ENCODE measurements around the gene PPP2R3B. TPM values are rescaled to one million over a fixed set of nuclear protein-coding genes. Genes with fewer than 3 reads are reported as not detected.
"Not testable (repeated sequence)": the region's sequence is repeated elsewhere in the genome, so short reads cannot be mapped to it uniquely, and the experiment has no call there.

Gene PPP2R3B
- total RNA-seq, 1 donor from 2014 or later: 28.2 TPM

- no peaks in the 10 kb centered on the region for H3K27me3 Mint-ChIP-seq (ENCODE audit: unreplicated experiment)
- peaks cover 7% of the 10 kb centered on the region for H3K4me1 Mint-ChIP-seq (ENCODE audit: unreplicated experiment)
- TF ChIP-seq, protein P1, sequence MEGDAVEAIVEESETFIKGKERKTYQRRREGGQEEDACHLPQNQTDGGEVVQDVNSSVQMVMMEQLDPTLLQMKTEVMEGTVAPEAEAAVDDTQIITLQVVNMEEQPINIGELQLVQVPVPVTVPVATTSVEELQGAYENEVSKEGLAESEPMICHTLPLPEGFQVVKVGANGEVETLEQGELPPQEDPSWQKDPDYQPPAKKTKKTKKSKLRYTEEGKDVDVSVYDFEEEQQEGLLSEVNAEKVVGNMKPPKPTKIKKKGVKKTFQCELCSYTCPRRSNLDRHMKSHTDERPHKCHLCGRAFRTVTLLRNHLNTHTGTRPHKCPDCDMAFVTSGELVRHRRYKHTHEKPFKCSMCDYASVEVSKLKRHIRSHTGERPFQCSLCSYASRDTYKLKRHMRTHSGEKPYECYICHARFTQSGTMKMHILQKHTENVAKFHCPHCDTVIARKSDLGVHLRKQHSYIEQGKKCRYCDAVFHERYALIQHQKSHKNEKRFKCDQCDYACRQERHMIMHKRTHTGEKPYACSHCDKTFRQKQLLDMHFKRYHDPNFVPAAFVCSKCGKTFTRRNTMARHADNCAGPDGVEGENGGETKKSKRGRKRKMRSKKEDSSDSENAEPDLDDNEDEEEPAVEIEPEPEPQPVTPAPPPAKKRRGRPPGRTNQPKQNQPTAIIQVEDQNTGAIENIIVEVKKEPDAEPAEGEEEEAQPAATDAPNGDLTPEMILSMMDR (IDR thresholded peaks at IDR 0.05): no peak
- peaks cover 4% of the 10 kb centered on the region for H3K36me3 Mint-ChIP-seq (ENCODE audit: unreplicated experiment)
- H3K9me3 Mint-ChIP-seq (ENCODE audit: unreplicated experiment): no peaks in the 10 kb centered on the region
- no peak overlapping the region for H3K27ac Mint-ChIP-seq (ENCODE audit: unreplicated experiment)
- H3K4me3 Mint-ChIP-seq (ENCODE audit: unreplicated experiment): no peak overlapping the region
- peak; percentile 59 for DNase-seq (ENCODE audit: extremely low spot score, unreplicated experiment)
Measured at GRCh38 chrX:351736-352135, 35.0 kb downstream of the PPP2R3B start.

- not testable (repeated sequence) for H3K36me3 Mint-ChIP-seq (ENCODE audit: unreplicated experiment); DNase-seq (ENCODE audit: extremely low spot score, unreplicated experiment); H3K4me1 Mint-ChIP-seq (ENCODE audit: unreplicated experiment); H3K4me3 Mint-ChIP-seq (ENCODE audit: unreplicated experiment); H3K27ac Mint-ChIP-seq (ENCODE audit: unreplicated experiment); H3K9me3 Mint-ChIP-seq (ENCODE audit: unreplicated experiment); H3K27me3 Mint-ChIP-seq (ENCODE audit: unreplicated experiment)
Measured at GRCh38 chrX:351324-351641, 35.4 kb downstream of the PPP2R3B start.

- DNase-seq (ENCODE audit: extremely low spot score, unreplicated experiment): no peak
- Mint-ChIP-seq H3K4me1 (ENCODE audit: unreplicated experiment) (peaks cover 7% of the 10 kb centered on the region), H3K27ac (ENCODE audit: unreplicated experiment) (no peak overlapping the region), H3K36me3 (ENCODE audit: unreplicated experiment) (peaks cover 4% of the 10 kb centered on the region), H3K27me3 (ENCODE audit: unreplicated experiment) (no peaks in the 10 kb centered on the region), H3K4me3 (ENCODE audit: unreplicated experiment) (no peak overlapping the region), H3K9me3 (ENCODE audit: unreplicated experiment) (no peaks in the 10 kb centered on the region)
- TF ChIP-seq, protein P1 (IDR thresholded peaks at IDR 0.05): no peak
Measured at GRCh38 chrX:350534-351323, 36.0 kb downstream of the PPP2R3B start.

DNA sequence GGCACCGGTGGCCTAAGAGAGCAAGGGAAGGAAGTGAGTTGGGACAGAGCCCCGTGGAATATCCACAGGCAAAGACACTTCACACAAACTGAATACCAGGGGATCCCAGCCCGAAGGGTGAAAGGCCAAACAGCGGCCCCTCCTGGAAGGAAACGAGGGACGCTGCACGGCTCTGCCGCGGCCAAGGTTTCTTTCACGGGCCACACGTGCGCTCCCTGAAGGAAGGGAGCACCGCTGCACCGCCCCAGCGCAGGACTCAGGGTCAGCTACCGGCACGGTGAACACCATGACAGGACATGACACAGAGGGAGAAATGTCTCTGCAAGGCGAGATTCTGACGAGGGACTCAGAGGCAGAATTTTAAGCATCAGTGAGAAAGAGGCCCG is 36.6 kb downstream of the PPP2R3B start:
- Mint-ChIP-seq H3K9me3 (ENCODE audit: unreplicated experiment) (no peaks in the 10 kb centered on the region), H3K4me1 (ENCODE audit: unreplicated experiment) (peaks cover 7% of the 10 kb centered on the region), H3K4me3 (ENCODE audit: unreplicated experiment) (no peak overlapping the region), H3K27ac (ENCODE audit: unreplicated experiment) (no peak overlapping the region), H3K27me3 (ENCODE audit: unreplicated experiment) (no peaks in the 10 kb centered on the region), H3K36me3 (ENCODE audit: unreplicated experiment) (peaks cover 4% of the 10 kb centered on the region)
- TF ChIP-seq, protein P1 (IDR thresholded peaks at IDR 0.05): no peak
- DNase-seq (ENCODE audit: extremely low spot score, unreplicated experiment): no peak

DNA sequence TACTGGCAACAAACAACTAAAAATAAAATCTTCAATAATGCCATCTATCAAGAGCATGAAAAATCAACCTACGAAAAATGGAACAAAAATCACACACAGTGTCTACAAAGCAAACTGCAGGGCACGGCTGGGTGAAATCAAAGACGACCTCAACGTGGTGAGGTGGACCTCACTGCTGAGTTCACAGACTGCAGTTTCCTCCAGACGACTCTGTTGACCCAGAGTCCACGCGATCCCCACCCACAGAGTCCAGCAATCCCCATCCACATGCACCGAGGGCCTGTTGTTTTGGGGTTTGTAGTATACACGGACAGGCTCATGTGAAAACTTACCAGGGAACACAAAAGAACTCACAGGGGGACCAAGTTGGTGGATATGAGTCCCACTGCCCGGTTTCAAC is 37.0 kb downstream of the PPP2R3B start:
- no peaks in the 10 kb centered on the region for H3K9me3 Mint-ChIP-seq (ENCODE audit: unreplicated experiment)
- no peak overlapping the region for H3K27ac Mint-ChIP-seq (ENCODE audit: unreplicated experiment)
- no peaks in the 10 kb centered on the region for H3K27me3 Mint-ChIP-seq (ENCODE audit: unreplicated experiment)
- peaks cover 4% of the 10 kb centered on the region for H3K36me3 Mint-ChIP-seq (ENCODE audit: unreplicated experiment)
- TF ChIP-seq, protein P1 (IDR thresholded peaks at IDR 0.05): no peak
- DNase-seq (ENCODE audit: extremely low spot score, unreplicated experiment): no peak
- peaks cover 7% of the 10 kb centered on the region for H3K4me1 Mint-ChIP-seq (ENCODE audit: unreplicated experiment)
- H3K4me3 Mint-ChIP-seq (ENCODE audit: unreplicated experiment): no peak overlapping the region
